ENCODE results near the gene ROR2.

ROR2 gene

GRCh38 chr9:91929331-91929730 is 20.7 kb downstream of the ROR2 start:
- no peak for TF ChIP-seq CTCF (IDR thresholded peaks at IDR 0.05)

GRCh38 chr9:91927922-91928510 is 22.0 kb downstream of the ROR2 start:
- TF ChIP-seq CTCF (IDR thresholded peaks at IDR 0.05), result no peak

GRCh38 chr9:91924090-91924489 is 25.9 kb downstream of the ROR2 start:
- no peak for TF ChIP-seq CTCF (IDR thresholded peaks at IDR 0.05)

GRCh38 chr9:91923145-91923544 is 26.9 kb downstream of the ROR2 start:
- no peak for TF ChIP-seq CTCF (IDR thresholded peaks at IDR 0.05)

GRCh38 chr9:91921371-91921770 is 28.7 kb downstream of the ROR2 start:
- no peak for TF ChIP-seq CTCF (IDR thresholded peaks at IDR 0.05)

GRCh38 chr9:91920630-91921350 is 29.2 kb downstream of the ROR2 start:
- no peak for TF ChIP-seq CTCF (IDR thresholded peaks at IDR 0.05)

- no peak for TF ChIP-seq CTCF (IDR thresholded peaks at IDR 0.05)
Measured at GRCh38 chr9:91919621-91920020, 30.4 kb downstream of the ROR2 start.
